Hematopoietic multipotent progenitor cell treated with erythropoietin and hydrocortisone succinate and interleukin-3 and kit ligand, for 6 days (in vitro differentiated cells): ENCODE measurements around the gene KBTBD12.

Experiments used
- DNase-seq: peaks from one replicate; pipeline ENCODE4 v3.0.0-alpha.2; 2015

Gene KBTBD12

DNA sequence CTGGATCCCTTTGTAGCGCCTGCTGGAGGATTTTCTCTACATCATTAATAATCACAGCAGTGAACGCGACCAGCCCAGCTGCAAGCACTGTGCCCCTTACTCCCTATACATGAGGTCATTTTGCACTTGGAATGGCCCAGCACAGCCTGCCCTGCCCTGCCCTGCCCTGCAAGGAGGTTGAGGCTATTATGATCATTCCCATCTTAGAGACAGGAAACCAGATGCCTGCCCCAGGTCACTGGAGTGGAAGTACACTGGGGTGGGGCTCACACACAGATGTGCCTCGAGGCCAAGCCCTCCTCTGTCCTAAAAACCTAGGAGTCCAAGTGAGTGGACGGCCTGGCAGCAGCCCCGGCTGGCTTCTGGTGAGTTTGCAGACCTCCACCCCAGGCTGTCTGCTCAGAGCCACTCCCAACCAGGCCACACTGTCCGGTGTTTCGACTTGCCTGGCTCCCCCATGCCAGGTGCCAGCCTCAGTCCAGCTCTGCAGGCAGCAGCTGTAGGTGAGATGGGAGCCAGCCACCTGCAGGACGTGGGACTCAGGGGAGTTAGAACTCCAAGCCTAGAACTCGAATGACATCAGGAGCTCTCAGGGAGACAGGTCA is 106.8 kb downstream of the KBTBD12 start:
- DNase-seq = no peak

DNA sequence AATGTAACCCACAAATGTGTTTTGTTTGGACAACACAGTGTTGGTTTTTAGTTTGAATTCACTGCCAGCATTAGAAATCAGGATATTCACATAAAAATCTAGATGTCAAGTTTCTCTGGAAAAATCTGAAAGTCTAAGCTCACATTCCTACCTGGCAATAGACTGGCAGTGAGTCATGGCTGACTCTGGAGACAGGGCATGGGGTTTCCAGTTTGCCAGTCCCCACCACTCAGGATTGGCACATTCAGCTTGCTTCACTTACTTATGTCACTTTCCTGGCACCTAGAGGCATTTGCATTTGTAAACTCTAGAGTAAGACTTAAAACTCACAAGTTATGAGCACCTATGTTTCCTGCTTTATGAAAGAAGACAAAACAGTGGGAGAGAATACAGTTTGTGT is 118.1 kb downstream of the KBTBD12 start:
- DNase-seq = no peak

GRCh38 chr3:128036119-128036518 is 121.1 kb downstream of the KBTBD12 start:
- no peak for DNase-seq
